GM19452 (cell line): ENCODE measurements around the gene TRAF3.
"Not testable (repeated sequence)": the region's sequence is repeated elsewhere in the genome, so short reads cannot be mapped to it uniquely, and the experiment has no call there.

Experiments used
- ATAC-seq: cut with Tn5 transposase; IDR thresholded peaks from one replicate; pipeline ENCODE4 v1.9.1; 2021; ENCODE audit not compliant: unreplicated experiment

The TRAF3 gene

GRCh38 chr14:102859911-102860310 lies 82.7 kb downstream of the TRAF3 start:
- no peak for ATAC-seq

GRCh38 chr14:102862154-102862773 lies 85.0 kb downstream of the TRAF3 start:
- no peak for ATAC-seq

- ATAC-seq: no peak
Observed at GRCh38 chr14:102863381-102863780, 86.1 kb downstream of the TRAF3 start.

- ATAC-seq: not testable (repeated sequence)
Observed at GRCh38 chr14:102865916-102866315, 88.7 kb downstream of the TRAF3 start.

- no peak for ATAC-seq
Observed at GRCh38 chr14:102866982-102867761, 89.9 kb downstream of the TRAF3 start.

GRCh38 chr14:102867826-102868580 lies 90.8 kb downstream of the TRAF3 start:
- ATAC-seq: no peak

- no peak for ATAC-seq
Observed at GRCh38 chr14:102868956-102869547, 91.8 kb downstream of the TRAF3 start.

GRCh38 chr14:102870246-102870645 lies 93.0 kb downstream of the TRAF3 start:
- ATAC-seq: no peak

- no peak for ATAC-seq
Observed at GRCh38 chr14:102870994-102871831, 94.0 kb downstream of the TRAF3 start.

GRCh38 chr14:102872020-102872419 lies 94.8 kb downstream of the TRAF3 start:
- no peak for ATAC-seq

- no peak for ATAC-seq
Observed at GRCh38 chr14:102873131-102873530, 95.9 kb downstream of the TRAF3 start.

- ATAC-seq: no peak
Observed at GRCh38 chr14:102873546-102874061, 96.4 kb downstream of the TRAF3 start.

- ATAC-seq: no peak
Observed at GRCh38 chr14:102875652-102876051, 98.4 kb downstream of the TRAF3 start.

GRCh38 chr14:102877511-102877910 lies 100.3 kb downstream of the TRAF3 start:
- ATAC-seq: not testable (repeated sequence)

- no peak for ATAC-seq
Observed at GRCh38 chr14:102878174-102878969, 101.1 kb downstream of the TRAF3 start.

- no peak for ATAC-seq
Observed at GRCh38 chr14:102878970-102879460, 101.8 kb downstream of the TRAF3 start.

- no peak for ATAC-seq
Observed at GRCh38 chr14:102882226-102882906, 105.1 kb downstream of the TRAF3 start.

GRCh38 chr14:102883089-102883541 lies 105.9 kb downstream of the TRAF3 start:
- no peak for ATAC-seq

GRCh38 chr14:102883554-102883953 lies 106.3 kb downstream of the TRAF3 start:
- ATAC-seq: no peak
